ENCODE data around the gene RAB11A.

The RAB11A gene

DNA sequence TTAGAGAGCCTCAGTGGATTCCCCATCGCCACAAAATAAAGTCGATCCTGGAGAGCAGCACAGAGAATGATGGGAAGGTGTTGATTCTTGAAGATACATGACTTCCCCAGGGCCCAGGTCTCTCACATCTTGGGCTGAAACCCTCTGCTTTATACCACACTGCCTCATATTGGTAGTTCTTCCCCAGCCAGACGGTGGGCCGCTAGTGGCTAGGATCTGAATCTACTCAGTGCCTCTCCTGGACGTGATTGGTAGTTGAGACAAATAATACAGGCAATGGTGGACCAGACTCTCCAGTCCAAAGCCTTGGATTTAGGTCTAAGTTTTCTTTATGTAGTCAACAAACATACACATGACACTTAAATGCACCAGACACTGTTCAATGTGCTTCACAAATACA is 49.7 kb downstream of the RAB11A start:
- H3K36me3 ChIP-seq (replicated peaks in 1 of 2; ENCODE audit: control insufficient read depth in 2 of 2, insufficient read depth in 2 of 2, low read length in 2 of 2), result no peaks in the 10 kb centered on the region
- no peak for DNase-seq (ENCODE audit: low spot score)
- H3K4me1 ChIP-seq (ENCODE audit: control insufficient read depth in 2 of 2, insufficient read depth in 1 of 2, low read depth in 1 of 2, low read length in 2 of 2), result peaks cover 7 to 8% of the 10 kb centered on the region in 2 donors
- no peak overlapping the region for H3K27ac ChIP-seq (replicated peaks; ENCODE audit: low read length)
- no peak overlapping the region for H2AFZ ChIP-seq (ENCODE audit: low read length)
- no peak overlapping the region for H3K4ac ChIP-seq (ENCODE audit: low read length)
- H3K18ac ChIP-seq (ENCODE audit: low read length), result no peak overlapping the region
- no peak overlapping the region for H2BK5ac ChIP-seq (ENCODE audit: low read length)
- H3K4me3 ChIP-seq (ENCODE audit: low read length in 2 of 2), result no peak overlapping the region
- H3K9ac ChIP-seq (ENCODE audit: low read depth, low read length, poor library complexity), result no peak overlapping the region
- H4K8ac ChIP-seq (ENCODE audit: low read depth, low read length), result no peak overlapping the region
- no peak overlapping the region for H4K91ac ChIP-seq (ENCODE audit: low read depth, low read length, poor library complexity)
- H3K4me2 ChIP-seq (ENCODE audit: insufficient read depth, low read length, poor library complexity, severe bottlenecking), result no peak overlapping the region
- H2AK5ac ChIP-seq (ENCODE audit: low read depth, low read length), result no peak overlapping the region
- no peak overlapping the region for H2BK12ac ChIP-seq (ENCODE audit: low read length)
- H3K23ac ChIP-seq (ENCODE audit: low read depth, low read length, poor library complexity), result no peak overlapping the region
- no peak overlapping the region for H2BK15ac ChIP-seq (ENCODE audit: low read length)
- no peak overlapping the region for H2BK120ac ChIP-seq (ENCODE audit: low read depth, low read length)
- H3K79me1 ChIP-seq (ENCODE audit: low read depth, low read length), result no peaks in the 10 kb centered on the region
- no peaks in the 10 kb centered on the region for H3K9me3 ChIP-seq (replicated peaks in 1 of 2; ENCODE audit: control insufficient read depth in 2 of 2, insufficient read depth in 1 of 2, low read depth in 1 of 2, low read length in 2 of 2)
- WGBS, 2 donors (ENCODE audit: extremely low coverage in 2 of 2, insufficient read length in 2 of 2, insufficient replicate concordance in 1 of 2), result no CpG with 5 or more reads among the region's 5 CpGs
- no peaks in the 10 kb centered on the region for H3K27me3 ChIP-seq (ENCODE audit: control insufficient read depth in 3 of 3, insufficient read depth in 3 of 3, low read depth in 1 of 3, low read length in 3 of 3)
- no peak overlapping the region for H3K14ac ChIP-seq (ENCODE audit: low read length)

DNA sequence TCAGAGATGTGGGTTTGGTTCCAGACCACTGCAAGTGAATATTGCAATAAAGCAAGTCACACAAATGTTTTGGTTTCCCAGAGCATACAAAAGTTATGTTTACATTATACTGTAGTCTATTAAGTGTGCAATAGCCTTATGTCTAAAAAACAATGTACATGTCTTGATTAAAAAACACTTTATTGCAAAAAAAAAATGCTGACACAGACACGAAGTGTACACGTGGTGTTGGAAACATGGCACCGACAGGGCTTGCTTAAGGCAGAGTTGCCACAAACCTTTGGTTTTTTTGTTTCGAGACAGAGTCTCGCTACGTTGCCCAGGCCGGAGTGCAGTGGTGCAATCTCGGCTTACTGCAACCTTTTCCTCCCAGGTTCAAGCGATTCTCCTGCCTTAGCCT is 50.1 kb downstream of the RAB11A start:
- no peak overlapping the region for H3K18ac ChIP-seq (ENCODE audit: low read length)
- no peak overlapping the region for H2AK5ac ChIP-seq (ENCODE audit: low read depth, low read length)
- H3K9me3 ChIP-seq (replicated peaks in 1 of 2; ENCODE audit: control insufficient read depth in 2 of 2, insufficient read depth in 1 of 2, low read depth in 1 of 2, low read length in 2 of 2), result no peaks in the 10 kb centered on the region
- H3K14ac ChIP-seq (ENCODE audit: low read length), result no peak overlapping the region
- H2BK5ac ChIP-seq (ENCODE audit: low read length), result no peak overlapping the region
- no peak overlapping the region for H3K23ac ChIP-seq (ENCODE audit: low read depth, low read length, poor library complexity)
- H2AFZ ChIP-seq (ENCODE audit: low read length), result no peak overlapping the region
- WGBS, 2 donors (ENCODE audit: extremely low coverage in 2 of 2, insufficient read length in 2 of 2, insufficient replicate concordance in 1 of 2), result no CpG with 5 or more reads among the region's 9 CpGs
- H3K9ac ChIP-seq (ENCODE audit: low read depth, low read length, poor library complexity), result no peak overlapping the region
- DNase-seq (ENCODE audit: low spot score), result no peak
- H4K8ac ChIP-seq (ENCODE audit: low read depth, low read length), result no peak overlapping the region
- no peak overlapping the region for H2BK120ac ChIP-seq (ENCODE audit: low read depth, low read length)
- H2BK12ac ChIP-seq (ENCODE audit: low read length), result no peak overlapping the region
- no peak overlapping the region for H3K4me3 ChIP-seq (ENCODE audit: low read length in 2 of 2)
- H3K27ac ChIP-seq (replicated peaks; ENCODE audit: low read length), result no peak overlapping the region
- no peaks in the 10 kb centered on the region for H3K36me3 ChIP-seq (replicated peaks in 1 of 2; ENCODE audit: control insufficient read depth in 2 of 2, insufficient read depth in 2 of 2, low read length in 2 of 2)
- peaks cover 7 to 8% of the 10 kb centered on the region in 2 donors for H3K4me1 ChIP-seq (ENCODE audit: control insufficient read depth in 2 of 2, insufficient read depth in 1 of 2, low read depth in 1 of 2, low read length in 2 of 2)
- no peak overlapping the region for H4K91ac ChIP-seq (ENCODE audit: low read depth, low read length, poor library complexity)
- no peak overlapping the region for H2BK15ac ChIP-seq (ENCODE audit: low read length)
- no peak overlapping the region for H3K4me2 ChIP-seq (ENCODE audit: insufficient read depth, low read length, poor library complexity, severe bottlenecking)
- H3K4ac ChIP-seq (ENCODE audit: low read length), result no peak overlapping the region
- no peaks in the 10 kb centered on the region for H3K27me3 ChIP-seq (ENCODE audit: control insufficient read depth in 3 of 3, insufficient read depth in 3 of 3, low read depth in 1 of 3, low read length in 3 of 3)
- H3K79me1 ChIP-seq (ENCODE audit: low read depth, low read length), result no peaks in the 10 kb centered on the region

DNA sequence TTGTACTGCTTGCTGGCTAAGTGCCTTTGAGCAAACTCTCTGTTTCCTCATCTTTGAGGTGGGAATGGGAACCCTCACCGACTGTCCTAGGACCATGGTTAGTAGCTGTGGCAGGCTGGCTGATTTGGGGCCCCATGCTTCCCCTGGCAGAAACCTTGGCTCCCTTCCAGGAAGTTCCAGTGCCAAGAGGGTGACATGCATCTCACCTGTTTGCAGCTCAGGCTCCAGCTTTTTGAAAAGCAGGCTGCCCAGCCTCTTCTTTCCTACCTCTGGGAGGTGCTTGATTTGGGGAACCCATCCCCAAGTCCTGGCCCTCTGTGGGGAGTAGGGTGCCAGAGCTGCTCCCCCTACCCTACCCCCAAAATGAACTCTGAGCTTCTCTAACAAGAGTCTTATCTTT is 50.8 kb downstream of the RAB11A start:
- H3K4me1 ChIP-seq (ENCODE audit: control insufficient read depth in 2 of 2, insufficient read depth in 1 of 2, low read depth in 1 of 2, low read length in 2 of 2), result peaks cover 7 to 8% of the 10 kb centered on the region in 2 donors
- no peak overlapping the region for H2AK5ac ChIP-seq (ENCODE audit: low read depth, low read length)
- no peak for DNase-seq (ENCODE audit: low spot score)
- no peak overlapping the region for H3K14ac ChIP-seq (ENCODE audit: low read length)
- no peak overlapping the region for H4K91ac ChIP-seq (ENCODE audit: low read depth, low read length, poor library complexity)
- no peak overlapping the region for H3K23ac ChIP-seq (ENCODE audit: low read depth, low read length, poor library complexity)
- H3K27me3 ChIP-seq (ENCODE audit: control insufficient read depth in 3 of 3, insufficient read depth in 3 of 3, low read depth in 1 of 3, low read length in 3 of 3), result no peaks in the 10 kb centered on the region
- no peak overlapping the region for H3K18ac ChIP-seq (ENCODE audit: low read length)
- no peak overlapping the region for H4K8ac ChIP-seq (ENCODE audit: low read depth, low read length)
- H3K9me3 ChIP-seq (replicated peaks in 1 of 2; ENCODE audit: control insufficient read depth in 2 of 2, insufficient read depth in 1 of 2, low read depth in 1 of 2, low read length in 2 of 2), result no peaks in the 10 kb centered on the region
- H2BK120ac ChIP-seq (ENCODE audit: low read depth, low read length), result no peak overlapping the region
- H2BK5ac ChIP-seq (ENCODE audit: low read length), result no peak overlapping the region
- H2AFZ ChIP-seq (ENCODE audit: low read length), result no peak overlapping the region
- no peak overlapping the region for H3K9ac ChIP-seq (ENCODE audit: low read depth, low read length, poor library complexity)
- H3K27ac ChIP-seq (replicated peaks; ENCODE audit: low read length), result no peak overlapping the region
- no peak overlapping the region for H3K4me3 ChIP-seq (ENCODE audit: low read length in 2 of 2)
- H3K79me1 ChIP-seq (ENCODE audit: low read depth, low read length), result no peaks in the 10 kb centered on the region
- H3K4ac ChIP-seq (ENCODE audit: low read length), result no peak overlapping the region
- no peak overlapping the region for H3K4me2 ChIP-seq (ENCODE audit: insufficient read depth, low read length, poor library complexity, severe bottlenecking)
- no CpG with 5 or more reads among the region's 1 CpG for WGBS, 2 donors (ENCODE audit: extremely low coverage in 2 of 2, insufficient read length in 2 of 2, insufficient replicate concordance in 1 of 2)
- H3K36me3 ChIP-seq (replicated peaks in 1 of 2; ENCODE audit: control insufficient read depth in 2 of 2, insufficient read depth in 2 of 2, low read length in 2 of 2), result no peaks in the 10 kb centered on the region
- no peak overlapping the region for H2BK15ac ChIP-seq (ENCODE audit: low read length)
- H2BK12ac ChIP-seq (ENCODE audit: low read length), result no peak overlapping the region

DNA sequence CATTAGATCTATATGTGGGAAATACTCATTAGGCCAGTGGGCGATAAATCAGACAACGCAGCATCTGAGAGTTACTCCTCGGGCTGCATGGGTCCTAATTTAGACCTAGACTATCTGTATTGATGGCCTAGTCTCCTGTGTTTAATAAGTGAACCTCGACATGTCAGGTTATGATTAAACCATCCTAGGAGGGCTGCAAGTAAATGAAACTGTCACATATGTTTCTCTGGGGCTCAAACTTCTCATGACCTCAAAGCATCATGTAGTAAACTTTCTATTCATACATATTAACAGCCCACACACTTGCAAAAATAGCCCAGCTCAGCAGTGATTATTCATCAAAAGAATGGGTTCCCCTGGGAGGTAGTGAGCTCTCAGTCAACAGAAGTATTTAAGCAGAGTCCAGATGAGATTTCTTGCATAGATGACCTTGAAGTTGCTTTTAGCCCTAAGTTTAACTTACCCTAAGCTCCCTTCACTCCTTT is 51.6 kb downstream of the RAB11A start:
- Histone ChIP-seq H3K23ac (ENCODE audit: low read depth, low read length, poor library complexity) (no peak overlapping the region), H3K4me3 (ENCODE audit: low read length in 2 of 2) (no peak overlapping the region)

More for the DNA sequence above, 51.6 kb downstream of the RAB11A start:
- no peak overlapping the region for H3K18ac ChIP-seq (ENCODE audit: low read length)
- no peak overlapping the region for H3K14ac ChIP-seq (ENCODE audit: low read length)
- H3K27ac ChIP-seq (replicated peaks; ENCODE audit: low read length), result no peak overlapping the region
- H3K27me3 ChIP-seq (ENCODE audit: control insufficient read depth in 3 of 3, insufficient read depth in 3 of 3, low read depth in 1 of 3, low read length in 3 of 3), result no peaks in the 10 kb centered on the region
- no peak overlapping the region for H4K91ac ChIP-seq (ENCODE audit: low read depth, low read length, poor library complexity)
- H3K9ac ChIP-seq (ENCODE audit: low read depth, low read length, poor library complexity), result no peak overlapping the region
- no peaks in the 10 kb centered on the region for H3K9me3 ChIP-seq (replicated peaks in 1 of 2; ENCODE audit: control insufficient read depth in 2 of 2, insufficient read depth in 1 of 2, low read depth in 1 of 2, low read length in 2 of 2)
- H3K4me2 ChIP-seq (ENCODE audit: insufficient read depth, low read length, poor library complexity, severe bottlenecking), result no peak overlapping the region
- H3K4me1 ChIP-seq (ENCODE audit: control insufficient read depth in 2 of 2, insufficient read depth in 1 of 2, low read depth in 1 of 2, low read length in 2 of 2), result peaks cover 7 to 8% of the 10 kb centered on the region in 2 donors
- WGBS, 2 donors (ENCODE audit: extremely low coverage in 2 of 2, insufficient read length in 2 of 2, insufficient replicate concordance in 1 of 2), result no CpG with 5 or more reads among the region's 4 CpGs
- no peak overlapping the region for H3K4ac ChIP-seq (ENCODE audit: low read length)
- H2AK5ac ChIP-seq (ENCODE audit: low read depth, low read length), result no peak overlapping the region
- no peak overlapping the region for H2BK120ac ChIP-seq (ENCODE audit: low read depth, low read length)
- H2BK12ac ChIP-seq (ENCODE audit: low read length), result no peak overlapping the region
- no peak overlapping the region for H2BK15ac ChIP-seq (ENCODE audit: low read length)
- no peak overlapping the region for H2AFZ ChIP-seq (ENCODE audit: low read length)
- no peak overlapping the region for H4K8ac ChIP-seq (ENCODE audit: low read depth, low read length)
- no peak for DNase-seq (ENCODE audit: low spot score)
- H2BK5ac ChIP-seq (ENCODE audit: low read length), result no peak overlapping the region
- H3K36me3 ChIP-seq (replicated peaks in 1 of 2; ENCODE audit: control insufficient read depth in 2 of 2, insufficient read depth in 2 of 2, low read length in 2 of 2), result no peaks in the 10 kb centered on the region
- H3K79me1 ChIP-seq (ENCODE audit: low read depth, low read length), result no peaks in the 10 kb centered on the region
